Neural cell (in vitro differentiated cells): ENCODE measurements around the gene EIF1AY. TPM values are rescaled to one million over a fixed set of nuclear protein-coding genes. Genes with fewer than 3 reads are reported as not detected.

ENCODE experiments used
- H2AFZ ChIP-seq: fragments of 200-600, 300-800 bp; sonication (generic), shearing (Covaris generic); 2 replicates; pipeline ENCODE4 v1.6.0; 2014; ENCODE audit warnings: low read depth, mild to moderate bottlenecking, antibody characterized with exemption, low read length, moderate library complexity
- H3F3A ChIP-seq: fragments of 200-600 bp; shearing (Covaris generic); 2 replicates; pipeline ENCODE4 v1.6.1; 2016; ENCODE audit warnings: mild to moderate bottlenecking, moderate library complexity, mixed read lengths, antibody characterized with exemption, low read length; ENCODE audit not compliant: insufficient read depth, poor library complexity, severe bottlenecking
- H3K27ac ChIP-seq: fragments of 200-600, 300-800 bp; sonication (generic), shearing (Covaris generic); 2 replicates; pipeline ENCODE4 v1.5.1; 2014; ENCODE audit warnings: mild to moderate bottlenecking, low read length, moderate library complexity
- H3K27me3 ChIP-seq: fragments of 300-800, 200-600 bp; sonication (generic), shearing (Covaris generic); 2 replicates; pipeline ENCODE4 v1.6.0; 2014; ENCODE audit warnings: mild to moderate bottlenecking, low read depth, low read length, moderate library complexity; ENCODE audit not compliant: insufficient read depth
- H3K36me3 ChIP-seq: fragments of 300-800, 200-600 bp; sonication (generic), shearing (Covaris generic); 2 replicates; pipeline ENCODE4 v1.5.1; 2014; ENCODE audit warnings: mild to moderate bottlenecking, antibody characterized with exemption, low read length, moderate library complexity; ENCODE audit not compliant: insufficient read depth
- H3K4me2 ChIP-seq: fragments of 300-800, 200-600 bp; sonication (generic), shearing (Covaris generic); 2 replicates; pipeline ENCODE4 v1.6.0; 2014; ENCODE audit warnings: mild to moderate bottlenecking, low read length
- H3K4me3 ChIP-seq: fragments of 300-800, 200-600 bp; sonication (generic), shearing (Covaris generic); 2 replicates; pipeline ENCODE4 v1.5.1; 2014; ENCODE audit warnings: mild to moderate bottlenecking, low read length, moderate library complexity
- H3K79me2 ChIP-seq: fragments of 200-600 bp; shearing (Covaris generic); replicated peaks from 2 replicates; pipeline ENCODE4 v1.6.0; 2014; ENCODE audit warnings: mild to moderate bottlenecking, low read length, moderate library complexity; ENCODE audit not compliant: insufficient read depth
- H3K9ac ChIP-seq: fragments of 300-800, 200-600 bp; sonication (generic), shearing (Covaris generic); 2 replicates; pipeline ENCODE4 v1.6.1; 2016; ENCODE audit warnings: mild to moderate bottlenecking, low read length, mixed read lengths
- H3K9me2 ChIP-seq: fragments of 200-600 bp; shearing (Covaris generic); 2 replicates; pipeline ENCODE4 v1.6.1; 2016; ENCODE audit warnings: mild to moderate bottlenecking, low read length, mixed read lengths; ENCODE audit not compliant: insufficient read depth
- H3K9me3 ChIP-seq: fragments of 200-600, 300-800 bp; sonication (generic), shearing (Covaris generic); 2 replicates; pipeline ENCODE4 v1.6.1; 2016; ENCODE audit warnings: mild to moderate bottlenecking, mixed run types, low read length, moderate library complexity, mixed read lengths
- H4K20me1 ChIP-seq: fragments of 200-600 bp; shearing (Covaris generic); 2 replicates; pipeline ENCODE4 v1.6.1; 2016; ENCODE audit warnings: mild to moderate bottlenecking, mixed run types; ENCODE audit not compliant: insufficient read depth
- CTCF ChIP-seq: fragments of 450-650 bp; IDR thresholded peaks from 2 replicates; pipeline ENCODE4 v1.5.1; 2014; ENCODE audit warnings: antibody characterized with exemption, mild to moderate bottlenecking, moderate library complexity; ENCODE audit not compliant: poor library complexity, severe bottlenecking
- EP300 ChIP-seq: fragments of 450-650 bp; conservative IDR thresholded peaks from 2 replicates; pipeline ENCODE4 v1.6.1; 2014; ENCODE audit warnings: antibody characterized with exemption, mild to moderate bottlenecking, moderate library complexity; ENCODE audit not compliant: poor library complexity, severe bottlenecking
- EZH2 ChIP-seq: fragments of 200-600, 300-800 bp; shearing (Covaris generic), sonication (generic); IDR thresholded peaks from 2 replicates; pipeline ENCODE4 v1.6.1; 2014; ENCODE audit warnings: antibody characterized with exemption, low read length, borderline replicate concordance, mild to moderate bottlenecking; ENCODE audit not compliant: insufficient read depth, poor library complexity, severe bottlenecking
- MXI1 ChIP-seq: fragments of 450-650 bp; conservative IDR thresholded peaks from 2 replicates; pipeline ENCODE4 v1.6.1; 2014; ENCODE audit warnings: antibody characterized with exemption, mild to moderate bottlenecking; ENCODE audit not compliant: poor library complexity, severe bottlenecking
- POLR2AphosphoS5 ChIP-seq: IDR thresholded peaks from 2 replicates; pipeline ENCODE4 v1.6.1; 2012
- RAD21 ChIP-seq: fragments of 450-650 bp; conservative IDR thresholded peaks from 2 replicates; pipeline ENCODE4 v1.6.1; 2014; ENCODE audit warnings: antibody characterized with exemption, mild to moderate bottlenecking, moderate library complexity
- REST ChIP-seq: IDR thresholded peaks from 2 replicates; pipeline ENCODE4 v1.6.1; 2012; ENCODE audit warnings: borderline replicate concordance
- SMC3 ChIP-seq: fragments of 450-650 bp; conservative IDR thresholded peaks from 2 replicates; pipeline ENCODE4 v1.6.1; 2014; ENCODE audit warnings: antibody characterized with exemption, mild to moderate bottlenecking, moderate library complexity; ENCODE audit not compliant: poor library complexity
- TAF1 ChIP-seq: IDR thresholded peaks from 2 replicates; pipeline ENCODE4 v1.6.1; 2012; ENCODE audit warnings: low read depth
- polyA plus RNA-seq: library from polyadenylated mRNA; depleted of rRNA; stranded (reverse); fragments of >200 nt; gene quantifications from 2 replicates; pipeline ENCODE4 v1.2.3, GENCODE V29; 2014

EIF1AY gene
- polyA plus RNA-seq, 1 donor from 2014 or later = 17.8 TPM

- no peaks in the 10 kb centered on the region for H4K20me1 ChIP-seq
- H3K36me3 ChIP-seq = no peaks in the 10 kb centered on the region
- H3F3A ChIP-seq = no peaks in the 10 kb centered on the region
- H3K27ac ChIP-seq = no peak overlapping the region
- peak overlapping the region; percentile 66 for H3K9ac ChIP-seq
- no peak for TF ChIP-seq TAF1
- TF ChIP-seq POLR2AphosphoS5 = no peak
- no peak for TF ChIP-seq REST
- TF ChIP-seq SMC3 = no peak
- no peaks in the 10 kb centered on the region for H3K79me2 ChIP-seq
- no peak overlapping the region for H2AFZ ChIP-seq
- H3K9me3 ChIP-seq = no peaks in the 10 kb centered on the region
- no peaks in the 10 kb centered on the region for H3K27me3 ChIP-seq
- H3K9me2 ChIP-seq = no peaks in the 10 kb centered on the region
- H3K4me3 ChIP-seq = peak overlapping the region; percentile 80
- H3K4me2 ChIP-seq = peak overlapping the region; percentile 39
Measured at GRCh38 chrY:20576506-20576905, 930 bp downstream of the EIF1AY start.

GRCh38 chrY:20578206-20578605, 2.6 kb downstream of the EIF1AY start:
- Histone ChIP-seq H3F3A (no peaks in the 10 kb centered on the region), H3K79me2 (no peaks in the 10 kb centered on the region), H3K4me3 (no peak overlapping the region), H3K36me3 (no peaks in the 10 kb centered on the region), H2AFZ (no peak overlapping the region), H3K9me2 (no peaks in the 10 kb centered on the region), H3K9ac (no peak overlapping the region), H4K20me1 (no peaks in the 10 kb centered on the region), H3K4me2 (no peak overlapping the region), H3K27me3 (no peaks in the 10 kb centered on the region), H3K27ac (no peak overlapping the region), H3K9me3 (no peaks in the 10 kb centered on the region)
- TF ChIP-seq EP300 (no peak), SMC3 (no peak), RAD21 (no peak), CTCF (no peak), POLR2AphosphoS5 (no peak), MXI1 (no peak), EZH2 (no peak), REST (no peak), TAF1 (no peak)
